ENCODE results near the gene ACADVL.

DNA sequence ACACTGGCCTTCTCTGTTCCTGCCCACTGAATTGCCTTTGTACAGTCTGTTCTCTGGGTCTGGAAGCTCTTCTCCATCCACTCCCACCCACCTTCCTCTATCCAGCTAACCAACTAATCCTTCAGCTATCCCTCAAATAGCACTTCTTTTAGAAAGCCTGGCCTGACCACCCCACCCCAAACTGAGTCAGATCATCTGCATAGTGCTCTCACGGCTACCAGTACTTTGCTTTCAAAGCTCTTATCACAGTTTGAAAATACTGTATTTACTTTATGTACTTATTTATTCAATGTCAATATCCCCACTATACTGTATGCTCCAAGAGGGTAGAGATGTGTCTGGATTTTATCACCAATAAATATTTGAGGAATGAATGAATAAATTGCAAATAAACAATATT lies 47.0 kb downstream of the ACADVL start:
- TF ChIP-seq, protein P1, sequence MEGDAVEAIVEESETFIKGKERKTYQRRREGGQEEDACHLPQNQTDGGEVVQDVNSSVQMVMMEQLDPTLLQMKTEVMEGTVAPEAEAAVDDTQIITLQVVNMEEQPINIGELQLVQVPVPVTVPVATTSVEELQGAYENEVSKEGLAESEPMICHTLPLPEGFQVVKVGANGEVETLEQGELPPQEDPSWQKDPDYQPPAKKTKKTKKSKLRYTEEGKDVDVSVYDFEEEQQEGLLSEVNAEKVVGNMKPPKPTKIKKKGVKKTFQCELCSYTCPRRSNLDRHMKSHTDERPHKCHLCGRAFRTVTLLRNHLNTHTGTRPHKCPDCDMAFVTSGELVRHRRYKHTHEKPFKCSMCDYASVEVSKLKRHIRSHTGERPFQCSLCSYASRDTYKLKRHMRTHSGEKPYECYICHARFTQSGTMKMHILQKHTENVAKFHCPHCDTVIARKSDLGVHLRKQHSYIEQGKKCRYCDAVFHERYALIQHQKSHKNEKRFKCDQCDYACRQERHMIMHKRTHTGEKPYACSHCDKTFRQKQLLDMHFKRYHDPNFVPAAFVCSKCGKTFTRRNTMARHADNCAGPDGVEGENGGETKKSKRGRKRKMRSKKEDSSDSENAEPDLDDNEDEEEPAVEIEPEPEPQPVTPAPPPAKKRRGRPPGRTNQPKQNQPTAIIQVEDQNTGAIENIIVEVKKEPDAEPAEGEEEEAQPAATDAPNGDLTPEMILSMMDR (IDR thresholded peaks at IDR 0.05): no peak
- no peak for TF ChIP-seq POLR2A (IDR thresholded peaks at IDR 0.05)

Measured in esophagus squamous epithelium (tissue), 4 donors.